Mesendoderm (in vitro differentiated cells): ENCODE results near the gene TMEM179.
A peak's percentile ranks its signal among the peaks of the same experiment; 100 is the strongest.

Experiments used
- DNase-seq: peaks from one replicate; pipeline ENCODE4 v3.0.0; 2013
- H2AK5ac ChIP-seq: 2 replicates; pipeline ENCODE4 v1.6.1; 2013; ENCODE audit warnings: low read length, inconsistent platforms
- H2BK120ac ChIP-seq: 2 replicates; pipeline ENCODE4 v1.6.1; 2013; ENCODE audit warnings: low read depth, mild to moderate bottlenecking, low read length, moderate library complexity, mixed read lengths
- H2BK15ac ChIP-seq: replicated peaks from 2 replicates; pipeline ENCODE4 v1.6.1; 2013; ENCODE audit warnings: low read depth, mild to moderate bottlenecking, moderate library complexity
- H2BK5ac ChIP-seq: 2 replicates; pipeline ENCODE4 v1.6.1; 2013; ENCODE audit warnings: low read length, inconsistent platforms
- H3K18ac ChIP-seq: 2 replicates; pipeline ENCODE4 v1.6.1; 2013; ENCODE audit warnings: mild to moderate bottlenecking, low read length, mixed read lengths
- H3K23ac ChIP-seq: one replicate; pipeline ENCODE4 v1.6.1; 2013; ENCODE audit warnings: low read length
- H3K27ac ChIP-seq: 2 replicates; pipeline ENCODE4 v1.5.1; 2013; ENCODE audit warnings: low read depth, mild to moderate bottlenecking, inconsistent platforms, low read length, moderate library complexity
- H3K27me3 ChIP-seq: 2 replicates; pipeline ENCODE4 v1.6.1; 2013; ENCODE audit warnings: low read length, control low read depth, mild to moderate bottlenecking, inconsistent platforms; ENCODE audit not compliant: insufficient read depth, poor library complexity
- H3K36me3 ChIP-seq: 2 replicates; pipeline ENCODE4 v1.6.1; 2013; ENCODE audit warnings: low read length, inconsistent platforms; ENCODE audit not compliant: control insufficient read depth, insufficient read depth
- H3K4ac ChIP-seq: one replicate; pipeline ENCODE4 v1.6.1; 2013; ENCODE audit warnings: low read depth, mild to moderate bottlenecking, low read length, moderate library complexity
- H3K4me1 ChIP-seq: 2 replicates; pipeline ENCODE4 v1.6.1; 2013; ENCODE audit warnings: low read depth, low read length, inconsistent platforms; ENCODE audit not compliant: control insufficient read depth
- H3K4me2 ChIP-seq: 2 replicates; pipeline ENCODE4 v1.6.1; 2013; ENCODE audit warnings: low read length
- H3K4me3 ChIP-seq: 2 replicates; pipeline ENCODE4 v1.5.1; 2013; ENCODE audit warnings: mild to moderate bottlenecking, low read length
- H3K56ac ChIP-seq: one replicate; pipeline ENCODE4 v1.6.1; 2013; ENCODE audit warnings: low read length
- H3K79me1 ChIP-seq: 2 replicates; pipeline ENCODE4 v1.6.1; 2013; ENCODE audit warnings: low read length, inconsistent platforms
- H3K79me2 ChIP-seq: 2 replicates; pipeline ENCODE4 v1.6.1; 2013; ENCODE audit warnings: mild to moderate bottlenecking, low read length; ENCODE audit not compliant: control insufficient read depth, insufficient read depth
- H3K9ac ChIP-seq: 2 replicates; pipeline ENCODE4 v1.6.1; 2013; ENCODE audit warnings: low read length, inconsistent platforms
- H4K5ac ChIP-seq: one replicate; pipeline ENCODE4 v1.6.1; 2013; ENCODE audit warnings: low read length
- H4K8ac ChIP-seq: one replicate; pipeline ENCODE4 v1.6.1; 2013; ENCODE audit warnings: low read depth, mild to moderate bottlenecking, control low read depth, low read length, moderate library complexity
- WGBS: extraction: QIAGEN DNeasy Blood & Tissue Kit; methylation state at CpG from one replicate; pipeline ENCODE4 v1.1.7; 2013; ENCODE audit warnings: low lambda C conversion rate, missing lambda C conversion rate; ENCODE audit not compliant: insufficient coverage; ENCODE audit errors: extremely low coverage; 5-methylcytosine and 5-hydroxymethylcytosine counted together

TMEM179 gene

DNA sequence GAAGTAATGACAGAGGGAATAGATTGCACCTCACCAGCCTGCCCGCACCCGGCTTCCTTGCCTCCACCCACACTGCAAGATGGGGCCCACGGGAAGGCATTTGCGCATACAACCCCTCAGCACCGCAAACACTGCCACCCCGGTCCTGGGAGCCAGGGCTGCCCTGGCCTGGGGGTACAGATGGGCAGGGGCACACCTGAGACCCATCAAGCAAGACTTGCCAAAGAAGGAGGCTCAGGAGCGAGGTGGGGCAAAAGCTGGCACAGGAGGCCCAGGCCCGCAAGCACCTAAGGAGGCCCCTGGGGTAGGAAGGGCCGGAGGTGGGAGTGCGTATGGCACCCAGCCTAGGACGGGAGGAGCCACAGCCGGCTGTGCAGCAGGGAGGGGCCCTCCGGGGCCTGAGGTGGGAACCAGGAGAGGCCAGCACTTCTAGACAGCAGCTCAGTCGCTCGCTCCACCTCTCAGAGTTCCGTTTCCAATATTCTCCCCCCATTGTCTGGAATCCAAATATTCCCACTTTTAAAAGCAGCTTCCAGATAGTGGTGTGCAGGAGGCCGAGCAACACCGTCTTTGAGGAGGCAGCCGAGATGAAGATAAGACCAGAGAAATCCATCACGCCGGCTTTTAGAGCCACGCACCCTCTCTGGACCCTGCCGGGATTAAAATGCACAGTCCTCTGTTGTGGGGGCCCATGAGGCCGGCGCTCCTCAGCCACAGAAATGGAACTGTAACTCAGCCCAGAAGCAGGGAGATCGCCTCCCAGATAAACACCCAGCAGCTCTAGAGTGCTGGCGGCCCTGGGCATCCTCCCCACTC lies 37.2 kb downstream of the TMEM179 start:
- no CpG with 5 or more reads among the region's 27 CpGs for WGBS
- H3K4me3 ChIP-seq, result no peak overlapping the region
- H3K9ac ChIP-seq, result no peak overlapping the region
- H3K23ac ChIP-seq, result no peak overlapping the region
- H3K36me3 ChIP-seq, result no peaks in the 10 kb centered on the region
- no peak overlapping the region for H2BK15ac ChIP-seq
- H2BK120ac ChIP-seq, result no peak overlapping the region
- DNase-seq, result no peak
- no peak overlapping the region for H3K4ac ChIP-seq
- H3K27ac ChIP-seq, result no peak overlapping the region
- H4K5ac ChIP-seq, result no peak overlapping the region
- H2BK5ac ChIP-seq, result no peak overlapping the region
- no peak overlapping the region for H3K4me2 ChIP-seq
- H2AK5ac ChIP-seq, result no peak overlapping the region
- no peaks in the 10 kb centered on the region for H3K27me3 ChIP-seq
- no peak overlapping the region for H4K8ac ChIP-seq
- no peak overlapping the region for H3K56ac ChIP-seq
- H3K18ac ChIP-seq, result no peak overlapping the region
- H3K79me1 ChIP-seq, result no peaks in the 10 kb centered on the region
- no peaks in the 10 kb centered on the region for H3K4me1 ChIP-seq
- H3K79me2 ChIP-seq, result no peaks in the 10 kb centered on the region

DNA sequence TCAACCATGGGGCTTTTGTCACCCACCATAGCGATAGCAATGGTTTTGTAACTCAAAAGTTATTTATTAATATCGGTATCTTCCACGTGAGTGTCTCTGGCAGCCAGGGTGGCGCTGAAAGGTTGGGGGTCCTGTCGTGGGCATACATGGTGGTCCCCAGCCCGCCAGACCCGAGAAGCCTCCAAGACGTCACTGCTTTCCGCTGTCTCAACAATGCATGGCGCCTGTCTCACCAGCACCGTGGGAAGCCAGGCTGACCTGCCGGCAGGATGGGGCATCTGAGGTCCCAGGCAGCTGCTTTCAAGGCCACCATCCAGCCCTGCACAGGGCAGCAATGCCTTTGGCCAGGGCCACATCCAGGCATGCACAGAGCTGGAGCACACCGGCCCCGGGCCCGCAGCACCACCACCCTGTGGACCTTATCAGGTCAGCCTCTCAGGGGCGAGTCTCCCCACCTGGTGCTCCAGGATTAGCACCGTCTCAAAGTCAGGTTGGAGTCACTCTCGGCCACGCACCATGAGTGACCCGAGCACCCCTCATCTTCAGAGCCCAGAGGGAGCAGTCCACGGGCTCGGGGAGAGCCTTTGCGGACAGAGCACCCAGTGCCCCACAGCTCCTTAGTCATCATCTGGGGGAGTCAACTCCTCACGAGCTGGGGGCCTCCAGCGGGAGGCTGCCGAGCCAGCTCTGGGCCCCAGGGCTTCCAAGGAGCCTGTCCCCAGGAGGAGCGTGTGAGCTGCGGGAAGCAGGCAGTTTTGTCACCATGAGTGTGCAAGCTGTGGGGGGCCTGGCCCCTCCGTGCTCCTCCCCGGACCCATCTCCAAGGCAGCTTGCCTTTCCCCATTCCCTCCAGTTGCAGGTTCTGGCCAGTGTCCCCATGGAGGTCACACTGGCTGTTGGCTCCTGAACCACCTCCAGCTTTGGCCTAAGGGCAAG lies 39.6 kb downstream of the TMEM179 start:
- Histone ChIP-seq H2BK5ac (no peak overlapping the region), H3K4me1 (no peaks in the 10 kb centered on the region), H2BK15ac (no peak overlapping the region), H3K23ac (no peak overlapping the region), H3K4me3 (no peak overlapping the region), H3K27me3 (no peaks in the 10 kb centered on the region), H3K9ac (no peak overlapping the region), H3K79me1 (no peaks in the 10 kb centered on the region), H3K56ac (no peak overlapping the region), H3K4ac (no peak overlapping the region), H2AK5ac (no peak overlapping the region), H3K4me2 (no peak overlapping the region), H3K79me2 (no peaks in the 10 kb centered on the region), H3K27ac (no peak overlapping the region), H3K36me3 (no peaks in the 10 kb centered on the region), H3K18ac (no peak overlapping the region), H4K5ac (no peak overlapping the region), H4K8ac (no peak overlapping the region), H2BK120ac (no peak overlapping the region)
- WGBS, result no CpG with 5 or more reads among the region's 30 CpGs
- DNase-seq, result no peak

DNA sequence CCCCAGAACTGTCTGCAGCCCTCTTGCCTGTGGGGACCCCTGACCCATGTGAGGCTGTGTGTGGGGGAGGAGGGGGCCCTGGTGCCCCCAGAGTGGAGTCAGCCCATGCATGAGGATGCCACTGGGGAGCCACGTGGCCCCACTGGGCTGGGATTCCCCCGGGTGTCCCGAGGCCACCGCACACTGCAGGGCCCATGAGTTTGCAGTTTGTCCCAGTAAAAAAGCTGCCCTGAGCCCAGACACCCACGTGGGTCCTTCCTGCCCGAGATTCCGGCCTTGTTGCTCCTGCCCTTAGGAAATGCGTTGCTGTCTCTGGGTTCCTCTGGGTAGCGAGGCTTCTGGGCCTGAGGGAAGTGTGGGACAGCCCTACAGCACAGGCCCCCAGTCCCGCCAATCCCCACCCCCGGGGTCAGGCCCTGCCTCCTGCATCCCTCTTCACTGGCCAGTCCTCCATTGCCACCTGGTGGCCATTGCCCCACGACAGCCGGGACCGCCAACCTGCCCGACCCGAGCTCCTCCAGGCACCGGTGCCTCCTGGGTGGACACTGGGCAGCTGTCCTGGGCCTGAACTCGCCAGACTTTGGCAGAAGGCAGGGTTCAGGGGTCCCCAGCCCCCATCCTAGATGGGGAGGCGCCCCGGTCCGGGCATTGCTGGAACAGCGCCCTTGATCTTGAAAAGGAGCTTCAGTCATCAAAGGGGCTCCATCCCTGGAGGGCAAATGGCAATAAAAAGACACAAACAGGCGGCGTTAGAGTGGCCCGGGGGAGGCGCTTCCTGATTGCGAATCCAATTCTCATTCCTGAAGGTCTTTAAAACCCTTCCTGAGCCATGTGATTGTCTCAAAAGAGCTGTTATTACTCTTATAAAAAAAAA lies 40.6 kb downstream of the TMEM179 start:
- WGBS, result no CpG with 5 or more reads among the region's 27 CpGs
- no peak overlapping the region for H3K18ac ChIP-seq
- no peak overlapping the region for H3K4me2 ChIP-seq
- H2BK120ac ChIP-seq, result no peak overlapping the region
- no peak overlapping the region for H2AK5ac ChIP-seq
- no peak overlapping the region for H3K23ac ChIP-seq
- no peaks in the 10 kb centered on the region for H3K79me2 ChIP-seq
- H3K36me3 ChIP-seq, result no peaks in the 10 kb centered on the region
- peak; percentile 88 for DNase-seq
- peak overlapping the region; percentile 19 for H3K56ac ChIP-seq
- H4K8ac ChIP-seq, result no peak overlapping the region
- no peak overlapping the region for H3K4me3 ChIP-seq
- H2BK5ac ChIP-seq, result no peak overlapping the region
- no peaks in the 10 kb centered on the region for H3K79me1 ChIP-seq
- H3K27ac ChIP-seq, result no peak overlapping the region
- no peak overlapping the region for H2BK15ac ChIP-seq
- peak overlapping the region; percentile 4 for H3K9ac ChIP-seq
- H3K4me1 ChIP-seq, result no peaks in the 10 kb centered on the region
- H3K4ac ChIP-seq, result no peak overlapping the region
- no peak overlapping the region for H4K5ac ChIP-seq
- no peaks in the 10 kb centered on the region for H3K27me3 ChIP-seq

DNA sequence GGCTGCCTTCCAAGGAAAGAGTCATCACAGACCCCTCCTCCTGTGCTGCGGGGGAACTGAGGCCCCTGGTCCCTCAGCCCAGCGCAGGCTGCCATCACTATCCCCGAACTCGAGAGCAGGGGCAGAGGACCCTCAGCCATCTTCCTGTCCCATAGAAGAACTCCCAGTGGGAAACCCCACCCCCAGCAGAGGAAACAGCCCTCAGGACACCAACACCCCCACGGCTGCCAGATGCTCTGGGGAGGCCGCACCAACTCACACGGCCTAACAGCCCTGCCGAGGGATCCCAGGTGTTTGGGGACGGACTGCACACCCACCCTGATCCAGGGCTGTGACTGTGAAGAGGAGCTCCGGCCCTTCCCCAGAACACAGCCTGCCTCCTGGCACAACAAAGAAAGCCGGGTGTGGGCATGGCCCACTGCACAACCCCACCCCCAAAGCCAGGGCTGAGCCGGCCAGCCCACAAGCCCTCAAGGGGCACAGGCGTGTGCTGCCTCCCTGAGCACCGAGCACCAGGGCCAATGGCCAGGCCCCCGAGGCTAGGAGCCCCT lies 41.3 kb downstream of the TMEM179 start:
- H3K4ac ChIP-seq, result no peak overlapping the region
- H3K36me3 ChIP-seq, result no peaks in the 10 kb centered on the region
- no peak overlapping the region for H4K5ac ChIP-seq
- WGBS, result no CpG with 5 or more reads among the region's 15 CpGs
- no peaks in the 10 kb centered on the region for H3K79me1 ChIP-seq
- no peak overlapping the region for H3K4me2 ChIP-seq
- H2AK5ac ChIP-seq, result no peak overlapping the region
- no peak overlapping the region for H2BK15ac ChIP-seq
- DNase-seq, result no peak
- no peak overlapping the region for H3K4me3 ChIP-seq
- H3K23ac ChIP-seq, result no peak overlapping the region
- no peak overlapping the region for H2BK5ac ChIP-seq
- no peaks in the 10 kb centered on the region for H3K79me2 ChIP-seq
- no peaks in the 10 kb centered on the region for H3K27me3 ChIP-seq
- no peak overlapping the region for H3K18ac ChIP-seq
- H3K9ac ChIP-seq, result peak overlapping the region; percentile 4
- H4K8ac ChIP-seq, result no peak overlapping the region
- H2BK120ac ChIP-seq, result no peak overlapping the region
- no peaks in the 10 kb centered on the region for H3K4me1 ChIP-seq
- peak overlapping the region; percentile 19 for H3K56ac ChIP-seq
- H3K27ac ChIP-seq, result no peak overlapping the region

DNA sequence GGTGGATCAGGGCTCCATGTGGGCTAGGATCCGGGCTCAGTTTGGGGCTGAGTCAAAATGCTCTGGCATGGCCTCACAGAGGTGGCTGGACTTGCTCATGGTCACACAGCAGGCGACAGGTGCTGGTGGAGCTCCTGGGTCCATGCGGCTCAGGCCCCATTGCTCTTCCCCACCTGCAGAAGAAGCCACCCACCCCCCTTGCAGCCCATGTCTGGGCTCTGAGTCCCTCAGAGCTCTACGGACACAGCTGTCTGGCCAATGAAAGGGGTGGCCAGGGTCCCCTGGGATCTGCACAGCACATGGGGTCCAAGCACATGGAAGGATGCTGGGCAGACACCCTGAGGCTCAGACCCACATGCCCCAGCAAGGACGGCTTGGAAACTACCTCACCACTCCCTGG lies 42.0 kb downstream of the TMEM179 start:
- no peaks in the 10 kb centered on the region for H3K27me3 ChIP-seq
- H3K79me2 ChIP-seq, result no peaks in the 10 kb centered on the region
- no peak overlapping the region for H3K23ac ChIP-seq
- H2BK15ac ChIP-seq, result no peak overlapping the region
- H4K5ac ChIP-seq, result no peak overlapping the region
- no peak overlapping the region for H3K4ac ChIP-seq
- no peaks in the 10 kb centered on the region for H3K79me1 ChIP-seq
- H3K36me3 ChIP-seq, result no peaks in the 10 kb centered on the region
- H3K4me2 ChIP-seq, result no peak overlapping the region
- H3K9ac ChIP-seq, result no peak overlapping the region
- no peaks in the 10 kb centered on the region for H3K4me1 ChIP-seq
- no peak overlapping the region for H3K4me3 ChIP-seq
- no peak overlapping the region for H2BK120ac ChIP-seq
- no peak overlapping the region for H3K27ac ChIP-seq
- no peak overlapping the region for H3K18ac ChIP-seq
- H2AK5ac ChIP-seq, result no peak overlapping the region
- no peak for DNase-seq
- no peak overlapping the region for H3K56ac ChIP-seq
- H2BK5ac ChIP-seq, result no peak overlapping the region
- no CpG with 5 or more reads among the region's 5 CpGs for WGBS
- no peak overlapping the region for H4K8ac ChIP-seq
